ENCODE data around the gene SMOC1.

The SMOC1 gene

GRCh38 chr14:69861025-69861569, 18.1 kb upstream of the SMOC1 start:
- DNase-seq (ENCODE audit: low read depth in 2 of 2, low spot score in 1 of 2), result no peak

GRCh38 chr14:69863083-69863482, 16.1 kb upstream of the SMOC1 start:
- DNase-seq (ENCODE audit: low read depth in 2 of 2, low spot score in 1 of 2), result no peak

GRCh38 chr14:69865701-69866365, 13.4 kb upstream of the SMOC1 start:
- DNase-seq (ENCODE audit: low read depth in 2 of 2, low spot score in 1 of 2), result no peak

GRCh38 chr14:69868363-69868963, 10.8 kb upstream of the SMOC1 start:
- no peak for DNase-seq (ENCODE audit: low read depth in 2 of 2, low spot score in 1 of 2)

GRCh38 chr14:69870613-69871012, 8.6 kb upstream of the SMOC1 start:
- no peak for DNase-seq (ENCODE audit: low read depth in 2 of 2, low spot score in 1 of 2)

GRCh38 chr14:69873877-69874780, 5.1 kb upstream of the SMOC1 start:
- DNase-seq (ENCODE audit: low read depth in 2 of 2, low spot score in 1 of 2), result no peak

- no peak for DNase-seq (ENCODE audit: low read depth in 2 of 2, low spot score in 1 of 2)
Measured at GRCh38 chr14:69876221-69876847, 2.9 kb upstream of the SMOC1 start.

- no peak for DNase-seq (ENCODE audit: low read depth in 2 of 2, low spot score in 1 of 2)
Measured at GRCh38 chr14:69876848-69877306, 2.3 kb upstream of the SMOC1 start.

- DNase-seq (ENCODE audit: low read depth in 2 of 2, low spot score in 1 of 2), result no peak
Measured at GRCh38 chr14:69877492-69877891, 1.7 kb upstream of the SMOC1 start.

- no peak for DNase-seq (ENCODE audit: low read depth in 2 of 2, low spot score in 1 of 2)
Measured at GRCh38 chr14:69878251-69878650, 965 bp upstream of the SMOC1 start.

- DNase-seq (ENCODE audit: low read depth in 2 of 2, low spot score in 1 of 2), result no peak
Measured at GRCh38 chr14:69880044-69880487, 850 bp downstream of the SMOC1 start.

GRCh38 chr14:69880893-69881292, 1.7 kb downstream of the SMOC1 start:
- no peak for DNase-seq (ENCODE audit: low read depth in 2 of 2, low spot score in 1 of 2)

GRCh38 chr14:69882116-69882864, 3.1 kb downstream of the SMOC1 start:
- no peak for DNase-seq (ENCODE audit: low read depth in 2 of 2, low spot score in 1 of 2)

GRCh38 chr14:69882915-69883314, 3.7 kb downstream of the SMOC1 start:
- DNase-seq (ENCODE audit: low read depth in 2 of 2, low spot score in 1 of 2), result no peak

- DNase-seq (ENCODE audit: low read depth in 2 of 2, low spot score in 1 of 2), result no peak
Measured at GRCh38 chr14:69886453-69887242, 7.4 kb downstream of the SMOC1 start.

GRCh38 chr14:69887740-69888657, 8.8 kb downstream of the SMOC1 start:
- no peak for DNase-seq (ENCODE audit: low read depth in 2 of 2, low spot score in 1 of 2)

GRCh38 chr14:69891422-69891821, 12.2 kb downstream of the SMOC1 start:
- no peak for DNase-seq (ENCODE audit: low read depth in 2 of 2, low spot score in 1 of 2)

GRCh38 chr14:69895109-69895508, 15.9 kb downstream of the SMOC1 start:
- DNase-seq (ENCODE audit: low read depth in 2 of 2, low spot score in 1 of 2), result no peak

- no peak for DNase-seq (ENCODE audit: low read depth in 2 of 2, low spot score in 1 of 2)
Measured at GRCh38 chr14:69896080-69896479, 16.9 kb downstream of the SMOC1 start.
